ACHN (cell line): ENCODE data around the gene LUC7L2.
"Not testable (repeated sequence)": the region's sequence is repeated elsewhere in the genome, so short reads cannot be mapped to it uniquely, and the experiment has no call there.

Experiments
- DNase-seq: peaks from one replicate; pipeline ENCODE4 v3.0.0-alpha.2; 2015
- in situ Hi-C: cut with HindIII; loops from 2 replicates; pipeline ENCODE4 v1.10.0; 2017; ENCODE audit warnings: low sequenced_read_pairs, low pct_ligation_motif_present, low pct_unique_long_range_greater_than_20kb

Gene LUC7L2, protein sequence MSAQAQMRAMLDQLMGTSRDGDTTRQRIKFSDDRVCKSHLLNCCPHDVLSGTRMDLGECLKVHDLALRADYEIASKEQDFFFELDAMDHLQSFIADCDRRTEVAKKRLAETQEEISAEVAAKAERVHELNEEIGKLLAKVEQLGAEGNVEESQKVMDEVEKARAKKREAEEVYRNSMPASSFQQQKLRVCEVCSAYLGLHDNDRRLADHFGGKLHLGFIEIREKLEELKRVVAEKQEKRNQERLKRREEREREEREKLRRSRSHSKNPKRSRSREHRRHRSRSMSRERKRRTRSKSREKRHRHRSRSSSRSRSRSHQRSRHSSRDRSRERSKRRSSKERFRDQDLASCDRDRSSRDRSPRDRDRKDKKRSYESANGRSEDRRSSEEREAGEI

DNA sequence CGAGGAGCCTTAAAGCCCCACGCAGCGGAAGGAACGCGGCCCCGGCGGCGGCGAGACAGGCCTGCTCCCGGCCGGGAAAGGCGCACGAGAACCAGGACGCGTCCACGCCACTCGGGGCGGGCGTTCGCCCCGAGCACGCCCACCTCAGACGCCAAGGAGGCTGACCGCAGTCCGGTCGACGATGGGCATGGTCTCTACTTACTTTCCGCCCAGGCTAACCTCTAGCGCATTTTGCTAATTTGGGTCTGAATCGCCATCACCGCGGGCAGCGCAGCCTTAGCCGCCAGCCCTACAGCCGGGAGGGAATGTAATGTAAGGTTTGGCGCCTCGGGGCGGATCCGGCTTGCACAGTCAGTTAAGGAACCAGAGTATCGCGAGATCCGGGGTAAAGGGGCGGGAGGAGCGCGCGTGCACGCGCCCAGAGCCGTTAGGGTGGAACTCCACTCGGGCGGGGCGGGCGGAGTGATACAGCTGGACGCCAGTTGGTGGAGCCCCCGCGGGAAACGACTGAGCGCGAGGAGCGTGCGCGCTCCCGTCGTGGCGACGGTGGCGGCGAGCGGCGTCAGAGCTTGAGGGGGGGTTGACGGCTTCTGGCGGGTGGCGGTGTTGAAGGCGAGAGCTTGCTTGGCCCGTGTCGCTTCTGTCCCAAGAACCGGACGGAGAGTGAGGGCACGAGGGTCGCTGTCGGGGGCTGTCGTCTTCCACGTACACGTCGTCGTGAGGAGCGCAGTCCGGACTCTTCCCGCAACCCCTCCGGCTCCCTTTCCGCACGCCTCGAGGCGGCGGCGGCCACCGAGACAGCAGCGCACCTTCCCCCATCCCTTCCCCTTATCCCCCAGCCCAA lies at the start of gene LUC7L2:
TSS of gene LUC7L2 (plus strand) at position 529 of the 844 bp plus-strand sequence. CDS start 368 bp downstream, outside the sequence.
- DNase-seq, result peak; percentile 100
- in situ Hi-C loops, result no loop called here

GRCh38 chr7:139317939-139318505 lies 41.7 kb upstream of the LUC7L2 start:
- in situ Hi-C loops, result no loop called here
- no peak for DNase-seq

DNA sequence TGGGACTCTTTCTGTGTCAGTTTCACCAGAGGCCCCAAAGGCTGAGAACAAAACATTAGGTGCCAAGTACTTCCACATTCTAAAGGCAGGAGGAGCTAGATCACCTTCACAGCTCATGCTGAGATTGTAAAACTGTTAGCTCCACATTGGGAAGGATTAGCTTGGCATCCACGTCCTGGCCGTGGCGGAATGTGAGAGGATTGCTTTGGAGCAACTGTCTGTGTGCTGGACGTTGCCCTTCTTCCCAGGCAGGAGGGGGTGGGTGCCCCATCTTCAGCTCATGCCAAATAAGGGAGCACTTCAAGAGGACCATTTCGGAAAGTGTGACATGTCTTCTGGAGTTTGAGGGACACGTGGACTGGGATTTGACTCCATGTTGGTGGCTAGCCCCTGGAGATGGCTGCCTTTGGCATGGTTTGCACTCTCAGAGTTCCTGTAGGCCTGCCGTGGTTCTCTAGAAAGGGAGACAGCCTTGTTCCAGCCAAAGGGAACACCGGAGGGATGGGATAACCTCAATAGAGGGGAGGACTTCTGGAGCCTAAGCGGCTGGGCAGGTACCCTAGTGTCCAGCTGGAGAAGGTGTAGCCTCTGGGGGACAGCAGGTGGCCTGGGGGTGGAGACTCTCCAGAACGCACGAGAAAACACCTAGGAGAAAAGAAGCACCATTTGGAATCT lies 38.5 kb upstream of the LUC7L2 start:
- in situ Hi-C loops, result no loop called here
- DNase-seq, result peak; percentile 57

DNA sequence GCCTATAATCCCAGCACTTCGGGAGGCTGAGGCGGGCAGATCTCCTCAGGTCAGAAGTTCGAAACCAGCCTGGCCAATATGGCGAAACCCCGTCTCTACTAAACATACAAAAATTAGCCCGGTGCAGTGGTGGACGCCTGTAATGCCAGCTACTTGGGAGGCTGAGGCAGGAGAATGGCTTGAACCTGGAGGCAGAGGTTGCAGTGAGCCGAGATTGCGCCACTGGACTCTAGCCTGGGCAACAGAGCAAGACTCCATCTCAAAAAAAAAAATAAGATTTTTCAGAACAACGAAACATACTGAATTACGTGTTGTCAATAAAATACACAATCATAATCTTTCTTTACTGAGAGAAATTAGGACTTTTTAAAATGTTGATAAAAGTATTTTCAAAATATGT lies 35.0 kb upstream of the LUC7L2 start:
- in situ Hi-C loops, DNase-seq: not testable (repeated sequence)

GRCh38 chr7:139328375-139328774 lies 31.3 kb upstream of the LUC7L2 start:
- in situ Hi-C loops, result no loop called here
- no peak for DNase-seq

GRCh38 chr7:139329119-139329518 lies 30.6 kb upstream of the LUC7L2 start:
- in situ Hi-C loops, result no loop called here
- DNase-seq, result no peak

DNA sequence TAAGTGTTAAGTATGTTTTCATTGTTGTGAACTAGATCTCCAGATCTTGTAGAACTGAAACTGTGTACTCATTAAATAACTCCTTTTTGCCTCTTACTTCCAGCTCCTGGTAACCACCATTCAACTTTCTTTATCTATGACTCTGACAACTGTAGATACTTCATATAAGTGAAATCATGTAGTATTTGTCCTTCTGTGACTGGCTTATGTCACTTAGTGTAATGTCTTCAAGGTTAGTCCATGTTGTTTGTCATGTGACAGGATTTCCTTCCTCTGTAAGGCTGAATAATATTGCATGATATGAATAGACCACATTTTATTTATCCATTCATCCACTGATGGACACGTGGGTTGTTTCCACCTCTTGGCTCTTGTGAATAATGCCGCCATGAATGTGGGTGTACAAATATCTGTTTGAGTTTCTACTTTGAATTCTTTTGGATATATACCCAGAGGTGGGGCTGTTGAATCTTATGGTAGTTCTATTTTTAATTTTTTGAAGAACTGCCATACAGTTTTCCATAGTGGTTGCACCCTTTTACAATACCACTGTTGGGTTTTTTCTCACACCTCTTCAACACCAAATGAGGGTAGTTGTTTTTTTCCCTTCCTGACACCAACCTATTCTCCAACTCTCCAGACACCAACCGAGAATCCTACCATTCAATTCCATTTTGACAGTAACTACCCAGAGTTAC lies 29.2 kb upstream of the LUC7L2 start:
- DNase-seq, result no peak
- in situ Hi-C loops, result no loop called here

DNA sequence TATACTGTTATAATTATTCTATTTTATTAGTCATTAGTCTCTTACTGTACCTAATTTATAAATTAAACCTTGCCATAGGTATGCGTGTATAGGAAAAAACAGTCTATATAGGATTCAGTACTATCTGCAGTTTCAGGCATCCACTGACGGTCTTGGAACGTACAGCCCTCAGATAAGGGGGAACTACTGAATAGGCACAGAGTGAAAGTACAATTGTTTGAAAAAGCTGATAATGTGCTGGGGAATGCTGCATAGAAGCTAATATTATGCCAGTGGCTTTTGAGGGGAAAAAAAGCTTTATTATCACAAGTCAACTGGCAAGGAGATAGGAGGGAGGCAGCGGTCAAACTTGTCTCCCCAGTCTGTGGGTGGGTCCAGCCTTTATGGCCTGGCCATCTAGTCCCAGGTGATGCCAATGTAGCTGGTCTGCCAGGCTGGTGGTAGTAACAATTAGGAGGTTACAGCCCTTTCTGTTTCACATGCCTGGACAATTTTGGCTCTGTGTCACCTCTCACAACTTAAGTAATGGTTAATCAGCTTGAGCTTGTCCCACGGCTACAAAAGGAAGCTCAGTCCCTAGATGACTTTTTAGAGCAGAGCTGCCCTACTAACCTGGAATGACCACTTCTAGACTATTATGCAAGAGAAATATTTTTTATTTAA lies 26.9 kb upstream of the LUC7L2 start:
- in situ Hi-C loops, result no loop called here
- no peak for DNase-seq

GRCh38 chr7:139333443-139333842 lies 26.3 kb upstream of the LUC7L2 start:
- in situ Hi-C loops, DNase-seq: not testable (repeated sequence)

DNA sequence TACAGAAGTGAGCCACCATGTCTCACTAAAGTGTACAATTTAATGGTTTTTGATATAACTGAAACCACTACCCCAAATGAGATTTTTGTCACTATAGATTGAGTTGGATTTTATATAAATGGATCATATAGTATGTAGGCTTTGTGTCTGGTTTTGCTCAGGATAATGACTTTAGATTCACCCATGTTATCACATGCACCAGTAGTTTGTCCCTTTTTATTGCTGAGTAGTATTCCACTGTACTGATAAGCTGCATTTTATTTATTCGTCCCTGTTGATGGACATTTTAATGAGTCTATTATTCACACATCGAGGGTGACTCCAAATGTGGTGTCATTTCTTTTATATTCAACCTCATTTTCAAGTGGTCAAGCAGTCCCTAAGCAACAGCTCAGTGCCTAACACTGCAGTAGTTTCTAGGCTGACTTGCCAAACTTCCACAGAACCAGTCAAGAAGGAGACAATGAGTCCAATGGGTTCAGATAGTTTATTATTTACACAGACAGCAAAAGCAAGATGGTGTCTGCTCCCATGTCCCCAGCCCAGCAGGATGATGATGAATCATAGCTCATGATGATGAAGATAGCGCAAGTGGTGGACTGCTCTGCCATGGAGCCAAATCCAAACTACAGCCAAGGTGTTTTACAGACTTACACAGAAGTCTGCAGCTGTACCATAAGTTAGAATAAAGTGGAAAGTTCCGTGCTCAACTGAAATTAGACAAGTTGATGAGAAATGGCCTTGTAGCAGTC lies 25.1 kb upstream of the LUC7L2 start:
- in situ Hi-C loops, result no loop called here
- DNase-seq, result no peak

- no peak for DNase-seq
- in situ Hi-C loops, result no loop called here
These were observed 20.7 kb upstream of the LUC7L2 start for GRCh38 chr7:139339025-139339424.

- in situ Hi-C loops, result no loop called here
- no peak for DNase-seq
These were observed 20.0 kb upstream of the LUC7L2 start for GRCh38 chr7:139339698-139340036.

GRCh38 chr7:139340037-139340807 lies 19.5 kb upstream of the LUC7L2 start:
- in situ Hi-C loops, result no loop called here
- peak; percentile 100 for DNase-seq

DNA sequence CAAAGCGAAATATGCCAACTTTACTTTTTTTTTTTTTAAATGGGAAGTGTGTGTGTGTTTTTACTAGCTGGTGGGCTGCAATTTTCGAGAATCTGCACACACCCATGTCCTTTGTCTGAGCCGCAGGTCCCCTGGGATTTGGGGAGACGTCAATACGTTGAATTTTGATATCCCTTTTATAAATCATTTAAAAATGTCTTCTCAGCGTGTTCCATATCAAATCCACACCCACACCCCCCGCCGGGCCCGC lies 19.0 kb upstream of the LUC7L2 start:
- in situ Hi-C loops, result no loop called here
- DNase-seq, result no peak

DNA sequence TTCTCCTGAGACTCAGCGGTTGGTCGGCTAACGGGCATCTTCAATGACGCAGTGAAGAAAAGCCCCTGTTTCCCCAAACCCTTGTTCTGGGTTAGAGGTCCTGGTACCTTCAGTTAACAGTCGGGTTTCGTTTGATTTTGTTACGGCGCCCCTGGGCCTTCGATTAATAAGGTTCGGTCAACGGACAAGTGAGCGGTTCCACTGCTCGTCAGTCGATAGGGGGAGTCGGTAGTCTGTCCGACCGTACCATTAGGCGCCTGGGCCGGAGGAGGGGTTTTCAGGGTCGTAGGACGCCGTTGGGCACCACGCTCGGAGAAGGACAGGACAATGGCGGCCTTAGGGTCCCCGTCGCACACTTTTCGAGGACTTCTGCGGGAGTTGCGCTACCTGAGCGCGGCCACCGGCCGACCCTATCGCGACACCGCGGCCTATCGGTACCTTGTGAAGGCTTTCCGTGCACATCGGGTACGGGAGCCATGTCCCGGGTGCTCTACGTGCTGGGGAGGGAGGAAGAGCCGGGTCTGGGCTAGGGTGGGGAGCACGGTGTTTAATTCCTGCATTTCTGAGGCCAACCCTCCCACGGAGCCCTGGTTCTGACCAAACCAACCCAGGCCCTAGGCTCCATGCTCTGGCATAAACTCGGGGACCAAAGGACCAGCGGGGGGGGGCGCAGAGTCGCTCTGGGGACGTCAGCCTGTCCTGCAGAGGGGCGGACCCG lies 18.5 kb upstream of the LUC7L2 start, which contains the start of gene FMC1:
TSS of gene FMC1 (plus strand) at position 280 of the 718 bp plus-strand sequence. CDS start at position 328, 48 bp downstream.
- DNase-seq, result peak; percentile 95
- in situ Hi-C loops, result no loop called here

- in situ Hi-C loops, result no loop called here
- DNase-seq, result no peak
These were observed 17.9 kb upstream of the LUC7L2 start for GRCh38 chr7:139341776-139342226.
